Epithelial cell of proximal tubule (primary cell): ENCODE measurements around the gene TTC16. TPM values are rescaled to one million over a fixed set of nuclear protein-coding genes. Genes with fewer than 3 reads are reported as not detected.

Experiments
- DNase-seq: peaks from one replicate; pipeline ENCODE4 v3.0.0-alpha.2; 2011; ENCODE audit warnings: low read depth
- H3K4me3 ChIP-seq: 2 replicates; pipeline ENCODE4 v1.5.1; 2011; ENCODE audit warnings: low read depth, mild to moderate bottlenecking, low read length
- CTCF ChIP-seq: conservative IDR thresholded peaks from 2 replicates; pipeline ENCODE4 v1.5.1; 2012; ENCODE audit warnings: low read depth, mild to moderate bottlenecking, low read length
- total RNA-seq: library from RNA; depleted of rRNA; stranded (reverse); fragments of >200 nt; gene quantifications from 2 replicates; pipeline ENCODE4 v1.2.3, GENCODE V29; 2015

TTC16 gene
- total RNA-seq, 1 donor from 2014 or later: not detected

- H3K4me3 ChIP-seq: no peak overlapping the region
- TF ChIP-seq CTCF: no peak
- DNase-seq: no peak
Measured at GRCh38 chr9:127680226-127680625, 35.7 kb upstream of the TTC16 start.

- TF ChIP-seq CTCF: no peak
- DNase-seq: no peak
- H3K4me3 ChIP-seq: no peak overlapping the region
Measured at GRCh38 chr9:127680846-127681245, 35.0 kb upstream of the TTC16 start.

- no peak for DNase-seq
- no peak for TF ChIP-seq CTCF
Measured at GRCh38 chr9:127682351-127683136, 33.3 kb upstream of the TTC16 start.

GRCh38 chr9:127683723-127684122, 32.2 kb upstream of the TTC16 start:
- DNase-seq: no peak

More at GRCh38 chr9:127682351-127683136, 33.3 kb upstream of the TTC16 start:
- H3K4me3 ChIP-seq: no peak overlapping the region

GRCh38 chr9:127684576-127684975, 31.3 kb upstream of the TTC16 start:
- no peak for DNase-seq
- no peak for TF ChIP-seq CTCF

More at GRCh38 chr9:127683723-127684122, 32.2 kb upstream of the TTC16 start:
- H3K4me3 ChIP-seq: no peak overlapping the region
- no peak for TF ChIP-seq CTCF

GRCh38 chr9:127686461-127687393, 29.2 kb upstream of the TTC16 start:
- DNase-seq: no peak

More at GRCh38 chr9:127684576-127684975, 31.3 kb upstream of the TTC16 start:
- no peak overlapping the region for H3K4me3 ChIP-seq

More at GRCh38 chr9:127686461-127687393, 29.2 kb upstream of the TTC16 start:
- TF ChIP-seq CTCF: no peak
- H3K4me3 ChIP-seq: no peak overlapping the region
